GM12878 (cell line): ENCODE measurements around the gene MXRA7.

Source experiments
- CREM ChIP-seq: IDR thresholded peaks from 2 replicates; pipeline ENCODE4 v1.6.1; 2014; ENCODE audit warnings: antibody characterized with exemption, low read depth
- HDAC2 ChIP-seq: fragments of 200-600 bp; sonication (generic); IDR thresholded peaks from 2 replicates; pipeline ENCODE4 v1.6.1; 2017
- HDAC6 ChIP-seq: fragments of 200-600 bp; sonication (generic); IDR thresholded peaks from one replicate; pipeline ENCODE4 v1.8.0; 2017; ENCODE audit warnings: antibody characterized with exemption; ENCODE audit not compliant: unreplicated experiment
- JUND ChIP-seq: IDR thresholded peaks from 2 replicates; pipeline ENCODE4 v1.6.1; 2012; ENCODE audit warnings: low read depth, mild to moderate bottlenecking, low read length, improper control_type of control experiment, moderate library complexity
- KDM1A ChIP-seq: fragments of 200-600 bp; sonication (generic); IDR thresholded peaks from 2 replicates; pipeline ENCODE4 v1.6.1; 2016; ENCODE audit warnings: borderline replicate concordance
- MEF2B ChIP-seq: fragments of 450-650 bp; IDR thresholded peaks from 2 replicates; pipeline ENCODE4 v1.6.1; 2018; ENCODE audit warnings: mild to moderate bottlenecking, moderate library complexity; ENCODE audit not compliant: partially characterized antibody, poor library complexity, severe bottlenecking
- POLR2A ChIP-seq: IDR thresholded peaks from 2 replicates; pipeline ENCODE4 v1.6.1; 2011; ENCODE audit warnings: low read depth, mild to moderate bottlenecking, low read length
- TCF3 ChIP-seq: IDR thresholded peaks from 2 replicates; pipeline ENCODE4 v1.6.1; 2012; ENCODE audit warnings: low read depth, mild to moderate bottlenecking, low read length, borderline replicate concordance; ENCODE audit not compliant: insufficient read depth
- ZBTB33 ChIP-seq: fragments of 450-650 bp; IDR thresholded peaks from 2 replicates; pipeline ENCODE4 v1.6.1; 2017; ENCODE audit warnings: mild to moderate bottlenecking
- TF ChIP-seq, protein P1 (sequence below), 3 experiments: IDR thresholded peaks in 2 of 3; conservative IDR thresholded peaks in 1 of 3; 2 replicates each; pipeline ENCODE4 v1.5.1; 2011; ENCODE audit warnings: low read depth in 3 of 3, low read length in 3 of 3, mild to moderate bottlenecking in 3 of 3, control low read depth in 2 of 3, moderate library complexity in 2 of 3, inconsistent platforms in 1 of 3, mixed read lengths in 1 of 3; ENCODE audit not compliant: control insufficient read depth in 2 of 3, insufficient read depth in 1 of 3; ENCODE audit errors: extremely low read depth in 1 of 3
- TF ChIP-seq, protein P2 (sequence below): IDR thresholded peaks from 2 replicates; pipeline ENCODE4 v1.6.1; 2011; ENCODE audit warnings: low read depth, mild to moderate bottlenecking, low read length, moderate library complexity, borderline replicate concordance; ENCODE audit errors: extremely low read depth

DNA sequence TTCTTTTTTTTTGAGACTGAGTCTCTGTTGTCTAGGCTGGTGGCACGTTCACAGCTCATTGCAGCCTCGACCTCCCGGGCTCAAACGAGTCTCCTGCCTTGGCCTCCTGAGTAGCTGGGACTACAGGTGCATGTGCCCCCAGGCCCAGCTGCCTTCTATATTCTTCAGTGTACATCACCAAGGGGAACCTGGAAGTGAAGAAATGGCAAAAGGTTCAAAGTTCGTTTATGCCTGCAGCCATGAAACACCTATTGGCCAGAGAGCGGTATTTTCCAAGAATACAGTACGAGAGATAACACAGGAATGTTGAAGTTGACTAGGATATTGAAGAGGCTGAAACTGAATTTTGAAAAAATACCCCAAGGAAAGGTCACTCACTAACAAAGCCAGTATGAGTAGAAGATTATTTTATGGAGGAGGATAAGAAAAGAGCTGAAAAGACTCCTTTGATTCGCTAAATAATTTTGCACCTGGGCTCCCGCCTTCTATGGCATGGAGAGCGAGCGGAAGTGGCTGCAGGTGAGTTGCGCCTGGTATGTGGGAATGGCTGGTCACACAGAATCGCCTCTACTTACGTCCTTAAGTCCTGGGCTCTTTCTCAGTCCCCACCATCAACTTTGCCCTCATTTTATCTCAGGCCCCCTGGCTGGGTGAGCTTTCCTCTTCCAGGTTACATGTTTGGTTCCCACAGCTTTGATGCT is 77.0 kb downstream of the MXRA7 start:
- TF ChIP-seq MEF2B (no peak), JUND (no peak), POLR2A (no peak), KDM1A (no peak), ZBTB33 (no peak), CREM (no peak), HDAC2 (no peak), TCF3 (no peak), HDAC6 (no peak)
- TF ChIP-seq, protein P1, sequence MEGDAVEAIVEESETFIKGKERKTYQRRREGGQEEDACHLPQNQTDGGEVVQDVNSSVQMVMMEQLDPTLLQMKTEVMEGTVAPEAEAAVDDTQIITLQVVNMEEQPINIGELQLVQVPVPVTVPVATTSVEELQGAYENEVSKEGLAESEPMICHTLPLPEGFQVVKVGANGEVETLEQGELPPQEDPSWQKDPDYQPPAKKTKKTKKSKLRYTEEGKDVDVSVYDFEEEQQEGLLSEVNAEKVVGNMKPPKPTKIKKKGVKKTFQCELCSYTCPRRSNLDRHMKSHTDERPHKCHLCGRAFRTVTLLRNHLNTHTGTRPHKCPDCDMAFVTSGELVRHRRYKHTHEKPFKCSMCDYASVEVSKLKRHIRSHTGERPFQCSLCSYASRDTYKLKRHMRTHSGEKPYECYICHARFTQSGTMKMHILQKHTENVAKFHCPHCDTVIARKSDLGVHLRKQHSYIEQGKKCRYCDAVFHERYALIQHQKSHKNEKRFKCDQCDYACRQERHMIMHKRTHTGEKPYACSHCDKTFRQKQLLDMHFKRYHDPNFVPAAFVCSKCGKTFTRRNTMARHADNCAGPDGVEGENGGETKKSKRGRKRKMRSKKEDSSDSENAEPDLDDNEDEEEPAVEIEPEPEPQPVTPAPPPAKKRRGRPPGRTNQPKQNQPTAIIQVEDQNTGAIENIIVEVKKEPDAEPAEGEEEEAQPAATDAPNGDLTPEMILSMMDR (IDR thresholded peaks at IDR 0.05 in 2 of 3, conservative IDR thresholded peaks at IDR 0.05 in 1 of 3; ENCODE audit: control insufficient read depth in 2 of 3, extremely low read depth in 1 of 3, insufficient read depth in 1 of 3, low read depth in 3 of 3, low read length in 3 of 3): no peak
- TF ChIP-seq, protein P2, sequence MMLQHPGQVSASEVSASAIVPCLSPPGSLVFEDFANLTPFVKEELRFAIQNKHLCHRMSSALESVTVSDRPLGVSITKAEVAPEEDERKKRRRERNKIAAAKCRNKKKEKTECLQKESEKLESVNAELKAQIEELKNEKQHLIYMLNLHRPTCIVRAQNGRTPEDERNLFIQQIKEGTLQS: no peak
